Dermis microvascular lymphatic vessel endothelial cell (primary cell): Measurements from ENCODE around the gene DMRT3. TPM values are rescaled to one million over a fixed set of nuclear protein-coding genes. Genes with fewer than 3 reads are reported as not detected.
"Not testable (repeated sequence)": the region's sequence is repeated elsewhere in the genome, so short reads cannot be mapped to it uniquely, and the experiment has no call there.

ENCODE experiments used
- DNase-seq, 2 donors: peaks; one replicate each; pipeline versions ENCODE4 v3.0.0 to v3.0.0-alpha.2; 2010; ENCODE audit warnings: low read depth in 2 of 2
- total RNA-seq: library from RNA; depleted of rRNA; stranded (reverse); fragments of >200 nt; gene quantifications from 2 replicates; pipeline ENCODE4 v1.2.1, GENCODE V29; 2014

The DMRT3 gene
- total RNA-seq, 1 donor from 2014 or later, result not detected

GRCh38 chr9:998299-999110 is 22.1 kb downstream of the DMRT3 start:
- not testable (repeated sequence) for DNase-seq

- no peak for DNase-seq
Measured at GRCh38 chr9:1001838-1002237, 25.4 kb downstream of the DMRT3 start.

GRCh38 chr9:1002678-1003077 is 26.2 kb downstream of the DMRT3 start:
- no peak for DNase-seq

GRCh38 chr9:1005043-1005667 is 28.7 kb downstream of the DMRT3 start:
- DNase-seq, result peak; percentile 28 to 60

GRCh38 chr9:1007312-1007711 is 30.9 kb downstream of the DMRT3 start:
- DNase-seq, result no peak

- no peak for DNase-seq
Measured at GRCh38 chr9:1008216-1008615, 31.8 kb downstream of the DMRT3 start.

GRCh38 chr9:1009101-1009707 is 32.7 kb downstream of the DMRT3 start:
- DNase-seq, result peak; percentile 39 to 71

GRCh38 chr9:1013021-1013420 is 36.6 kb downstream of the DMRT3 start:
- no peak for DNase-seq

GRCh38 chr9:1014225-1014624 is 37.8 kb downstream of the DMRT3 start:
- DNase-seq, result no peak

GRCh38 chr9:1014640-1015039 is 38.2 kb downstream of the DMRT3 start:
- DNase-seq, result no peak

GRCh38 chr9:1018121-1018520 is 41.7 kb downstream of the DMRT3 start:
- peak in 1 of 2 donors; percentile 15 for DNase-seq

GRCh38 chr9:1024112-1024511 is 47.7 kb downstream of the DMRT3 start:
- no peak for DNase-seq

GRCh38 chr9:1025131-1025530 is 48.7 kb downstream of the DMRT3 start:
- DNase-seq, result no peak

- no peak for DNase-seq
Measured at GRCh38 chr9:1026219-1026618, 49.8 kb downstream of the DMRT3 start.

GRCh38 chr9:1028501-1029190 is 52.2 kb downstream of the DMRT3 start:
- DNase-seq, result no peak

GRCh38 chr9:1031951-1032601 is 55.6 kb downstream of the DMRT3 start:
- no peak for DNase-seq

- no peak for DNase-seq
Measured at GRCh38 chr9:1034271-1034670, 57.8 kb downstream of the DMRT3 start.

- no peak for DNase-seq
Measured at GRCh38 chr9:1039589-1039988, 63.1 kb downstream of the DMRT3 start.
